Spleen (tissue), 11 donors: ENCODE measurements around the gene HSDL1. TPM values are rescaled to one million over a fixed set of nuclear protein-coding genes. Genes with fewer than 3 reads are reported as not detected.

ENCODE experiments used
- DNase-seq: peaks from one replicate; pipeline ENCODE4 v3.0.0-alpha.2; 2020
- H3K27ac ChIP-seq, 8 donors: fragments of 200-600 bp; sonication (generic) in 7 of 8; 1 replicate in 4 of 8; 2 replicates in 4 of 8; pipeline versions ENCODE4 v1.5.0 to v1.8.0; 2016 to 2021; ENCODE audit warnings: inconsistent platforms in 4 of 8, mild to moderate bottlenecking in 4 of 8, moderate library complexity in 1 of 8
- H3K27me3 ChIP-seq, 7 donors: fragments of 200-600 bp; sonication (generic) in 6 of 7; replicated peaks in 1 of 7; 1 replicate in 4 of 7; 2 replicates in 3 of 7; pipeline versions ENCODE4 v1.5.0 to v1.8.0; 2016 to 2021; ENCODE audit warnings: inconsistent platforms in 3 of 7, mild to moderate bottlenecking in 1 of 7
- H3K36me3 ChIP-seq, 6 donors: fragments of 200-600 bp; sonication (generic) in 5 of 6; 1 replicate in 4 of 6; 2 replicates in 2 of 6; pipeline versions ENCODE4 v1.5.0 to v1.8.0; 2016 to 2021; ENCODE audit warnings: inconsistent platforms in 2 of 6
- H3K4me1 ChIP-seq, 6 donors: fragments of 200-600 bp; sonication (generic) in 5 of 6; 1 replicate in 3 of 6; 2 replicates in 3 of 6; pipeline versions ENCODE4 v1.5.0 to v1.8.0; 2016 to 2021; ENCODE audit warnings: inconsistent platforms in 3 of 6
- H3K4me3 ChIP-seq, 8 donors: fragments of 200-600 bp; sonication (generic) in 7 of 8; 1 replicate in 4 of 8; 2 replicates in 4 of 8; pipeline versions ENCODE4 v1.5.0 to v1.8.0; 2016 to 2021; ENCODE audit warnings: inconsistent platforms in 4 of 8, mild to moderate bottlenecking in 4 of 8, moderate library complexity in 2 of 8
- H3K9me3 ChIP-seq, 8 donors: fragments of 200-600 bp; sonication (generic) in 7 of 8; 1 replicate in 4 of 8; 2 replicates in 4 of 8; pipeline versions ENCODE4 v1.5.0 to v1.8.0; 2016 to 2021; ENCODE audit warnings: inconsistent platforms in 4 of 8
- CTCF ChIP-seq, 11 experiments: fragments of 200-600 bp in 7 of 11; fragments of 450-650 bp in 4 of 11; sonication (generic) in 4 of 11; IDR thresholded peaks in 8 of 11; conservative IDR thresholded peaks in 3 of 11; 1 replicate in 7 of 11; 2 replicates in 4 of 11; pipeline versions ENCODE4 v1.4.0 to v1.8.0; 2016 to 2021; ENCODE audit warnings: antibody characterized with exemption in 11 of 11, inconsistent platforms in 4 of 11, mild to moderate bottlenecking in 1 of 11
- POLR2A ChIP-seq, 3 donors: fragments of 450-650 bp; IDR thresholded peaks; one replicate each; pipeline ENCODE4 v1.5.1; 2017; ENCODE audit warnings: antibody characterized with exemption in 3 of 3, mild to moderate bottlenecking in 1 of 3
- POLR2AphosphoS5 ChIP-seq, 3 donors: sonication (generic); formaldehyde crosslinking; IDR thresholded peaks; one replicate each; pipeline ENCODE4 v1.5.1; 2017; ENCODE audit warnings: antibody characterized with exemption in 3 of 3
- WGBS, 5 donors: extraction: QIAGEN DNeasy Blood & Tissue Kit in 3 of 5; methylation state at CpG; one replicate each; pipeline versions ENCODE4 v1.1.5 to v1.1.7; 2013 to 2018; 5-methylcytosine and 5-hydroxymethylcytosine counted together
- intact Hi-C: fragments of 100-400 bp; cut with DNase I; formaldehyde crosslinking; loops from one replicate; pipeline ENCODE4 v1.15.0; 2023; ENCODE audit warnings: low total_unique reads
- polyA plus RNA-seq, 3 donors: library from polyadenylated mRNA; stranded (reverse); fragments of 200-250 nt; gene quantifications; one replicate each; pipeline ENCODE4 v1.2.1, GENCODE V29; 2013
- total RNA-seq, 7 donors: library from RNA; depleted of rRNA in 3 of 7; stranded (reverse); fragments of >200 nt in 3 of 7; fragmentation: NEBNext Ultra II Directional in 4 of 7; extraction: Animal tissue kit (Norgen Biotek cat#: 25700) in 4 of 7; gene quantifications; one replicate each; pipeline versions ENCODE4 v1.1.0 to v1.2.1, GENCODE V29; 2016 to 2021
- donor health status: healthy with polysubstance abuse.
- donor health status: DM: no; HTN: no; CAD: no; lungs with moderate emphysema.
- donor health status: DM: no; HTN: no; CAD: no.
- donor health status: Bipolar disorder and iron deficiency.
- donor health status: healthy.
- donor health status: DM: no; HTN: no; CAD: no.
- donor health status: DM: yes; HTN: yes; CAD: no.

HSDL1 gene
- total and polyA plus RNA-seq, 10 donors, result 10.1 to 29.0 (median 20.0) TPM

- H3K9me3 ChIP-seq, result no peaks in the 10 kb centered on the region
- peak overlapping the region in 3 of 8 donors; percentile 20 to 73 (median 62) for H3K27ac ChIP-seq
- peaks cover 0 to 69% (median 30%) of the 10 kb centered on the region in 6 donors for H3K4me1 ChIP-seq
- WGBS, 5 donors, result 83 to 93% (median 88%) methylated on average over 6 of the region's 6 CpGs
- intact Hi-C loops, result loop anchor here (10.0 kb wide), 1 partner anchor 93 kb away; no protein-coding TSS in a partner anchor
- TF ChIP-seq POLR2AphosphoS5 (IDR thresholded peaks at IDR 0.05), result no peak
- TF ChIP-seq POLR2A (IDR thresholded peaks at IDR 0.05), result no peak
- no peak for TF ChIP-seq CTCF (IDR thresholded peaks at IDR 0.05 in 8 of 11, conservative IDR thresholded peaks at IDR 0.05 in 3 of 11)
- no peaks in the 10 kb centered on the region for H3K27me3 ChIP-seq
- H3K4me3 ChIP-seq, result no peak overlapping the region
- H3K36me3 ChIP-seq, result peaks cover 0 to 93% (median 70%) of the 10 kb centered on the region in 6 donors
- DNase-seq, result no peak
Measured at GRCh38 chr16:84082110-84082509, 62.9 kb downstream of the HSDL1 start.

- intact Hi-C loops, result loop anchor here (10.0 kb wide), 1 partner anchor 93 kb away; no protein-coding TSS in a partner anchor
Measured at GRCh38 chr16:84081446-84081989, 63.5 kb downstream of the HSDL1 start.

GRCh38 chr16:84080813-84081212 lies 64.2 kb downstream of the HSDL1 start:
- no peak for TF ChIP-seq CTCF (IDR thresholded peaks at IDR 0.05 in 8 of 11, conservative IDR thresholded peaks at IDR 0.05 in 3 of 11)
- no peak for TF ChIP-seq POLR2A (IDR thresholded peaks at IDR 0.05)
- no peak for TF ChIP-seq POLR2AphosphoS5 (IDR thresholded peaks at IDR 0.05)
- Histone ChIP-seq H3K4me3 (no peak overlapping the region), H3K36me3 (peaks cover 0 to 93% (median 65%) of the 10 kb centered on the region in 6 donors), H3K27me3 (no peaks in the 10 kb centered on the region), H3K4me1 (peaks cover 0 to 56% (median 23%) of the 10 kb centered on the region in 6 donors), H3K9me3 (no peaks in the 10 kb centered on the region), H3K27ac (peak overlapping the region in 4 of 8 donors; percentile 12 to 42 (median 31))
- intact Hi-C loops, result loop anchor here (10.0 kb wide), 1 partner anchor 94 kb away; no protein-coding TSS in a partner anchor
- no peak for DNase-seq
- 81 to 93% (median 82%) methylated on average over 6 of the region's 6 CpGs for WGBS, 5 donors

More at GRCh38 chr16:84081446-84081989, 63.5 kb downstream of the HSDL1 start:
- no peak for TF ChIP-seq CTCF (IDR thresholded peaks at IDR 0.05 in 8 of 11, conservative IDR thresholded peaks at IDR 0.05 in 3 of 11)
- TF ChIP-seq POLR2A (IDR thresholded peaks at IDR 0.05), result no peak
- peak in 1 of 3 donors; percentile 10 for TF ChIP-seq POLR2AphosphoS5 (IDR thresholded peaks at IDR 0.05)
- Histone ChIP-seq H3K4me1 (peaks cover 0 to 63% (median 29%) of the 10 kb centered on the region in 6 donors), H3K36me3 (peaks cover 0 to 93% (median 66%) of the 10 kb centered on the region in 6 donors), H3K27ac (peak overlapping the region in 2 of 8 donors; percentile 12 to 42), H3K27me3 (no peaks in the 10 kb centered on the region), H3K4me3 (no peak overlapping the region), H3K9me3 (no peaks in the 10 kb centered on the region)
- WGBS, 5 donors, result 78 to 91% (median 85%) methylated on average over 14 of the region's 14 CpGs
- DNase-seq, result no peak

- peak in 1 of 3 donors; percentile 32 for TF ChIP-seq POLR2AphosphoS5 (IDR thresholded peaks at IDR 0.05)
- no peak for TF ChIP-seq CTCF (IDR thresholded peaks at IDR 0.05 in 8 of 11, conservative IDR thresholded peaks at IDR 0.05 in 3 of 11)
- no peak for DNase-seq
- Histone ChIP-seq H3K9me3 (no peaks in the 10 kb centered on the region), H3K36me3 (peaks cover 0 to 96% (median 68%) of the 10 kb centered on the region in 6 donors), H3K27me3 (no peaks in the 10 kb centered on the region), H3K4me1 (peaks cover 0 to 52% (median 19%) of the 10 kb centered on the region in 6 donors), H3K27ac (peak overlapping the region in 4 of 8 donors; percentile 12 to 42 (median 31)), H3K4me3 (no peak overlapping the region)
- WGBS, 5 donors, result 67 to 75% (median 69%) methylated on average over 8 of the region's 8 CpGs
- intact Hi-C loops, result loop anchor here (10.0 kb wide), 1 partner anchor 94 kb away; no protein-coding TSS in a partner anchor
Measured at GRCh38 chr16:84080378-84080777, 64.6 kb downstream of the HSDL1 start.
